K562 (cell line): ENCODE results near the gene IFNG-AS1. TPM values are rescaled to one million over a fixed set of nuclear protein-coding genes. Genes with fewer than 3 reads are reported as not detected.

Experiments used
- PCBP2 ChIP-seq: fragments of 200-400 bp; formaldehyde crosslinking; IDR thresholded peaks from 2 replicates; pipeline ENCODE4 v1.6.1; 2018; ENCODE audit warnings: low read length, low read depth, mild to moderate bottlenecking, moderate library complexity; ENCODE audit not compliant: poor library complexity, severe bottlenecking
- POLR2B ChIP-seq: fragments of 450-650 bp; IDR thresholded peaks from 2 replicates; pipeline ENCODE4 v1.6.1; 2018; ENCODE audit warnings: low read depth; ENCODE audit not compliant: partially characterized antibody
- PTRF ChIP-seq: fragments of 450-650 bp; IDR thresholded peaks from 2 replicates; pipeline ENCODE4 v1.6.1; 2016; ENCODE audit warnings: mild to moderate bottlenecking, missing genetic modification characterization, missing compliant biosample characterization
- ZNF174 ChIP-seq: fragments of 250-450 bp; sonication (Bioruptor Pico); IDR thresholded peaks from 2 replicates; pipeline ENCODE4 v1.4.0; 2020; ENCODE audit warnings: mild to moderate bottlenecking
- ZNF766 ChIP-seq: fragments of 200-800 bp; sonication (Bioruptor generic); conservative IDR thresholded peaks from 2 replicates; pipeline ENCODE4 v1.6.1; 2016; ENCODE audit warnings: missing genetic modification characterization, missing compliant biosample characterization
- polyA plus RNA-seq, 8 experiments: library from polyadenylated mRNA; depleted of rRNA in 4 of 8; stranded (reverse) in 5 of 8; unstranded in 3 of 8; fragments of >200 nt; fragmentation: Nextera tagmentation in 2 of 8; fragmentation: Illumina TruSeq in 1 of 8; extraction: Ambion mirVana in 2 of 8; extraction: Trizol in 1 of 8; gene quantifications; 2 replicates each; pipeline versions ENCODE4 v1.2.1 to v1.2.3, GENCODE V29; 2011 to 2014; ENCODE audit warnings: inconsistent platforms in 1 of 8, missing spikeins in 1 of 8
- total RNA-seq, 7 experiments: library from RNA; depleted of rRNA in 6 of 7; stranded (reverse); fragments of >200 nt in 6 of 7; fragmentation: Illumina TruSeq in 2 of 7; extraction: Trizol in 2 of 7; gene quantifications; 2 replicates each; pipeline versions ENCODE4 v1.2.1 to v1.2.3, GENCODE V29; 2011 to 2021; ENCODE audit warnings: low replicate concordance in 1 of 7
- TF ChIP-seq, protein P1 (sequence below): fragments of 250-450 bp; sonication (Bioruptor Pico); IDR thresholded peaks from 2 replicates; pipeline ENCODE4 v1.8.0; 2021; ENCODE audit warnings: borderline replicate concordance, mild to moderate bottlenecking, moderate library complexity; ENCODE audit not compliant: poor library complexity, severe bottlenecking
- TF ChIP-seq, protein P2 (sequence below): sonication (generic); formaldehyde crosslinking; IDR thresholded peaks from 2 replicates; pipeline ENCODE4 v1.8.0; 2023; ENCODE audit warnings: missing genetic modification reagents, mild to moderate bottlenecking, borderline replicate concordance
- TF ChIP-seq, protein P3 (sequence below): sonication (generic); IDR thresholded peaks from 2 replicates; pipeline ENCODE4 v1.6.1; 2016

IFNG-AS1 gene
- total and polyA plus RNA-seq, 9 of the 15 experiments (the other 6 are each of a cell fraction or from before 2014, with no cell fraction given): not detected

DNA sequence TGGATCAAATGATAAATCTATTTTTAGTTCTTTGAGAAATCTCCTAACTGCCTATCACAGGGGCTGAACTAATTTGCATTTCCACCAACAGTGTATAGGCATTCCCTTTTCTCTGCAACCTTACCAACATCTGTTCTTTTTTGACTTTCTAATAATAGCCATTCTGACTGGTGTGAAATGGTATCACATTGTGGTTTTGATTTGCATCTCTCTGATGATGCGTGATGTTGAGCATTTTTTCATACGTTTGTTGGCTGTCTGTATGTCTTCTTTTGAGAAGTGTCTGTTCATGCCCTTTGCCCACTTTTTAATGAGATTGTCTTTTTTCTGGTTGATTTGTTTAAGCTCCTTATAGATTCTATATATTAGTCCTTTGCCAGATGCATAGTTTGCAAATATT, 67.1 kb downstream of the IFNG-AS1 start (continued):
- TF ChIP-seq, protein P1, sequence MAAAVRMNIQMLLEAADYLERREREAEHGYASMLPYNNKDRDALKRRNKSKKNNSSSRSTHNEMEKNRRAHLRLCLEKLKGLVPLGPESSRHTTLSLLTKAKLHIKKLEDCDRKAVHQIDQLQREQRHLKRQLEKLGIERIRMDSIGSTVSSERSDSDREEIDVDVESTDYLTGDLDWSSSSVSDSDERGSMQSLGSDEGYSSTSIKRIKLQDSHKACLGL (CRISPR knock-in tag): no peak
- TF ChIP-seq ZNF174 (no peak), ZNF766 (CRISPR knock-in tag) (no peak), PCBP2 (no peak), POLR2B (no peak), PTRF (tag) (no peak)
- TF ChIP-seq, protein P2, sequence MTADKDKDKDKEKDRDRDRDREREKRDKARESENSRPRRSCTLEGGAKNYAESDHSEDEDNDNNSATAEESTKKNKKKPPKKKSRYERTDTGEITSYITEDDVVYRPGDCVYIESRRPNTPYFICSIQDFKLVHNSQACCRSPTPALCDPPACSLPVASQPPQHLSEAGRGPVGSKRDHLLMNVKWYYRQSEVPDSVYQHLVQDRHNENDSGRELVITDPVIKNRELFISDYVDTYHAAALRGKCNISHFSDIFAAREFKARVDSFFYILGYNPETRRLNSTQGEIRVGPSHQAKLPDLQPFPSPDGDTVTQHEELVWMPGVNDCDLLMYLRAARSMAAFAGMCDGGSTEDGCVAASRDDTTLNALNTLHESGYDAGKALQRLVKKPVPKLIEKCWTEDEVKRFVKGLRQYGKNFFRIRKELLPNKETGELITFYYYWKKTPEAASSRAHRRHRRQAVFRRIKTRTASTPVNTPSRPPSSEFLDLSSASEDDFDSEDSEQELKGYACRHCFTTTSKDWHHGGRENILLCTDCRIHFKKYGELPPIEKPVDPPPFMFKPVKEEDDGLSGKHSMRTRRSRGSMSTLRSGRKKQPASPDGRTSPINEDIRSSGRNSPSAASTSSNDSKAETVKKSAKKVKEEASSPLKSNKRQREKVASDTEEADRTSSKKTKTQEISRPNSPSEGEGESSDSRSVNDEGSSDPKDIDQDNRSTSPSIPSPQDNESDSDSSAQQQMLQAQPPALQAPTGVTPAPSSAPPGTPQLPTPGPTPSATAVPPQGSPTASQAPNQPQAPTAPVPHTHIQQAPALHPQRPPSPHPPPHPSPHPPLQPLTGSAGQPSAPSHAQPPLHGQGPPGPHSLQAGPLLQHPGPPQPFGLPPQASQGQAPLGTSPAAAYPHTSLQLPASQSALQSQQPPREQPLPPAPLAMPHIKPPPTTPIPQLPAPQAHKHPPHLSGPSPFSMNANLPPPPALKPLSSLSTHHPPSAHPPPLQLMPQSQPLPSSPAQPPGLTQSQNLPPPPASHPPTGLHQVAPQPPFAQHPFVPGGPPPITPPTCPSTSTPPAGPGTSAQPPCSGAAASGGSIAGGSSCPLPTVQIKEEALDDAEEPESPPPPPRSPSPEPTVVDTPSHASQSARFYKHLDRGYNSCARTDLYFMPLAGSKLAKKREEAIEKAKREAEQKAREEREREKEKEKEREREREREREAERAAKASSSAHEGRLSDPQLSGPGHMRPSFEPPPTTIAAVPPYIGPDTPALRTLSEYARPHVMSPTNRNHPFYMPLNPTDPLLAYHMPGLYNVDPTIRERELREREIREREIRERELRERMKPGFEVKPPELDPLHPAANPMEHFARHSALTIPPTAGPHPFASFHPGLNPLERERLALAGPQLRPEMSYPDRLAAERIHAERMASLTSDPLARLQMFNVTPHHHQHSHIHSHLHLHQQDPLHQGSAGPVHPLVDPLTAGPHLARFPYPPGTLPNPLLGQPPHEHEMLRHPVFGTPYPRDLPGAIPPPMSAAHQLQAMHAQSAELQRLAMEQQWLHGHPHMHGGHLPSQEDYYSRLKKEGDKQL (CRISPR knock-in tag): no peak
- TF ChIP-seq, protein P3, sequence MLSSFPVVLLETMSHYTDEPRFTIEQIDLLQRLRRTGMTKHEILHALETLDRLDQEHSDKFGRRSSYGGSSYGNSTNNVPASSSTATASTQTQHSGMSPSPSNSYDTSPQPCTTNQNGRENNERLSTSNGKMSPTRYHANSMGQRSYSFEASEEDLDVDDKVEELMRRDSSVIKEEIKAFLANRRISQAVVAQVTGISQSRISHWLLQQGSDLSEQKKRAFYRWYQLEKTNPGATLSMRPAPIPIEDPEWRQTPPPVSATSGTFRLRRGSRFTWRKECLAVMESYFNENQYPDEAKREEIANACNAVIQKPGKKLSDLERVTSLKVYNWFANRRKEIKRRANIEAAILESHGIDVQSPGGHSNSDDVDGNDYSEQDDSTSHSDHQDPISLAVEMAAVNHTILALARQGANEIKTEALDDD: no peak
